Tibial artery (tissue), 4 donors: ENCODE data around the gene PPRC1.

Source experiments
- DNase-seq, 2 donors: peaks; one replicate each; pipeline ENCODE4 v3.0.0-alpha.2; 2019
- H3K27ac ChIP-seq, 2 donors: fragments of 200-600 bp; sonication (generic) in 1 of 2; 1 replicate in 1 of 2; 2 replicates in 1 of 2; pipeline ENCODE4 v1.5.1; 2018 to 2019; ENCODE audit warnings: mild to moderate bottlenecking in 1 of 2
- H3K27me3 ChIP-seq, 2 donors: fragments of 200-600 bp; sonication (generic) in 1 of 2; one replicate each; pipeline versions ENCODE4 v1.5.1 to v1.6.0; 2016 to 2019
- H3K36me3 ChIP-seq, 3 donors: fragments of 200-600 bp; sonication (generic) in 2 of 3; one replicate each; pipeline ENCODE4 v1.5.1; 2016 to 2019; ENCODE audit warnings: mild to moderate bottlenecking in 2 of 3
- H3K4me1 ChIP-seq, 4 donors: fragments of 200-600 bp; sonication (generic) in 2 of 4; 1 replicate in 3 of 4; 2 replicates in 1 of 4; pipeline ENCODE4 v1.5.1; 2016 to 2019
- H3K4me3 ChIP-seq, 2 donors: fragments of 200-600 bp; sonication (generic) in 1 of 2; 1 replicate in 1 of 2; 2 replicates in 1 of 2; pipeline ENCODE4 v1.5.1; 2018 to 2019; ENCODE audit warnings: mild to moderate bottlenecking in 2 of 2
- H3K9me3 ChIP-seq, 3 donors: fragments of 200-600 bp; sonication (generic) in 1 of 3; one replicate each; pipeline ENCODE4 v1.5.1; 2016 to 2019
- intact Hi-C: fragments of 100-400 bp; cut with DNase I; formaldehyde crosslinking; loops from one replicate; pipeline ENCODE4 v1.15.0; 2023; ENCODE audit warnings: low total_unique reads
- TF ChIP-seq, protein P1 (sequence below), 2 experiments: fragments of 200-600 bp in 1 of 2; fragments of 450-650 bp in 1 of 2; IDR thresholded peaks; one replicate each; pipeline ENCODE4 v1.5.1; 2017 to 2019; ENCODE audit warnings: antibody characterized with exemption in 2 of 2, mild to moderate bottlenecking in 1 of 2, moderate library complexity in 1 of 2

PPRC1 gene

DNA sequence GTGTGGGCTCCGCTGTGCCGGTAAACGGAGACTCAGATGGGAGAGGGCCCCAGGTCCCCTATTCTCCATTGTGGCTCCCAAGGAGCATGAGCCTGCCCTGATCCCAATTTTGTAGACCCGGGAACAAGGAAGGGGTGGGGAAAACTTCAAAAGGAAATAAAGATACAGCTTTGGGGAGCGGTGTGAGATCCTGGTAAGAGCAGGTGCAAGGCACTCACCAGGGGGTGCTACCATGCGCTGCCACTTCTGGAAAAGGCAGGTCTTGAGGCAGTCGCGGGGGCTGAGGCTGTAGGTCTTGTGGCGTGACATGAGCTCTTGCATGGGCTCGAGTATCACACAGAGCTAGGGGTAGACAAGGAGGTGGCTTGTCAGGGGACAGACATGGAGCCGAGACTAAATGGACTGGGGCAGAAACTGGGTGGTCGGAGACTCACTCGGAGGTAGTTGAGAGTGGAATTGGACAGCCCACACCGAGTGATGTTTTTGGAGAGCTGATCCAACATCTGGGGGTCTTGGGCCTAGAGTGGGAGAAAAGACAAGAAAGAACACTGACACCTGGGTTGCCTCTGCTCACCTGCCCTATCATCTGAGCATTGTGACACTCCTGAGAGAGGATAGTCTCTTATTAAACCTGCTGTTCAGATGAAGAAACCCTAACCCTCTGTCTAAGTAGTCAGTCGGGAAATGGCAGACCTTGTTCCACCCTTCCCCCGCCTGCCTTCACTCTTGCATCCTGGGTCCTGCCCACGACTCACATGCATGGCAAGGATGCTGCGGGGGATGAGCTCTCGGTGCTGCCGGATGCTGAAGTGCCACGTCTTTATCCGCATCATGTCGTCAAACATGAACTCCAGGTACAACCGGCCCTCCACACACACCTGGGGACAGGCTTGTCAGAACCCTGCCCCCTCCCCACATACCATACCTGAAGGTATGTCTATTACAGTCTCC, 23.4 kb upstream of the PPRC1 start:
- Histone ChIP-seq H3K4me3 (no peak overlapping the region), H3K27ac (no peak overlapping the region), H3K4me1 (peaks cover 0 to 23% (median 17%) of the 10 kb centered on the region in 4 donors), H3K36me3 (peaks cover 45 to 55% (median 49%) of the 10 kb centered on the region in 3 donors), H3K9me3 (no peaks in the 10 kb centered on the region), H3K27me3 (no peaks in the 10 kb centered on the region)
- DNase-seq, result no peak
- intact Hi-C loops, result no loop called here
- TF ChIP-seq, protein P1, sequence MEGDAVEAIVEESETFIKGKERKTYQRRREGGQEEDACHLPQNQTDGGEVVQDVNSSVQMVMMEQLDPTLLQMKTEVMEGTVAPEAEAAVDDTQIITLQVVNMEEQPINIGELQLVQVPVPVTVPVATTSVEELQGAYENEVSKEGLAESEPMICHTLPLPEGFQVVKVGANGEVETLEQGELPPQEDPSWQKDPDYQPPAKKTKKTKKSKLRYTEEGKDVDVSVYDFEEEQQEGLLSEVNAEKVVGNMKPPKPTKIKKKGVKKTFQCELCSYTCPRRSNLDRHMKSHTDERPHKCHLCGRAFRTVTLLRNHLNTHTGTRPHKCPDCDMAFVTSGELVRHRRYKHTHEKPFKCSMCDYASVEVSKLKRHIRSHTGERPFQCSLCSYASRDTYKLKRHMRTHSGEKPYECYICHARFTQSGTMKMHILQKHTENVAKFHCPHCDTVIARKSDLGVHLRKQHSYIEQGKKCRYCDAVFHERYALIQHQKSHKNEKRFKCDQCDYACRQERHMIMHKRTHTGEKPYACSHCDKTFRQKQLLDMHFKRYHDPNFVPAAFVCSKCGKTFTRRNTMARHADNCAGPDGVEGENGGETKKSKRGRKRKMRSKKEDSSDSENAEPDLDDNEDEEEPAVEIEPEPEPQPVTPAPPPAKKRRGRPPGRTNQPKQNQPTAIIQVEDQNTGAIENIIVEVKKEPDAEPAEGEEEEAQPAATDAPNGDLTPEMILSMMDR (IDR thresholded peaks at IDR 0.05), result no peak

DNA sequence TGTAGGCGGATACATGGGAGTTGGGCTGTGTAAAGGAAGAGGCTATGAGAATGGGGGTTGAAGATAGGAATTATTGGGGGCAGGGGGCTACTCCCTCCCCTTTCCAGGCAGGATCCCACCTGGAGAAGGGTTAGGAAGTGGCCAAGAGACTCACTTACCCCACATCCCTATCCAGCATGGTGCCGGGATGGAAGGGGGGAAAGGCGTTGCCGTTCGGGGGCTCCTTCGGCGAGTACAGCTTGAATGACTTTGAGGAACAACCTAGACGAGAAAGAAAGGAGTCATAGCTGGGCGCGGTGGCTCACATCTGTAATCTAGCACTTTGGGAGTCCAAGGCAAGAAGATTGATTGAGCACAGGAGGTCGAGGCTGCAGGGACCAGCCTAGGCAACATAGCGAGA, 21.6 kb upstream of the PPRC1 start:
- intact Hi-C loops, result no loop called here
- TF ChIP-seq, protein P1 (IDR thresholded peaks at IDR 0.05), result no peak
- H3K36me3 ChIP-seq, result peaks cover 45 to 51% (median 49%) of the 10 kb centered on the region in 3 donors
- peaks cover 0 to 37% (median 30%) of the 10 kb centered on the region in 4 donors for H3K4me1 ChIP-seq
- H3K4me3 ChIP-seq, result no peak overlapping the region
- H3K27ac ChIP-seq, result no peak overlapping the region
- H3K9me3 ChIP-seq, result no peaks in the 10 kb centered on the region
- no peaks in the 10 kb centered on the region for H3K27me3 ChIP-seq
- no peak for DNase-seq

DNA sequence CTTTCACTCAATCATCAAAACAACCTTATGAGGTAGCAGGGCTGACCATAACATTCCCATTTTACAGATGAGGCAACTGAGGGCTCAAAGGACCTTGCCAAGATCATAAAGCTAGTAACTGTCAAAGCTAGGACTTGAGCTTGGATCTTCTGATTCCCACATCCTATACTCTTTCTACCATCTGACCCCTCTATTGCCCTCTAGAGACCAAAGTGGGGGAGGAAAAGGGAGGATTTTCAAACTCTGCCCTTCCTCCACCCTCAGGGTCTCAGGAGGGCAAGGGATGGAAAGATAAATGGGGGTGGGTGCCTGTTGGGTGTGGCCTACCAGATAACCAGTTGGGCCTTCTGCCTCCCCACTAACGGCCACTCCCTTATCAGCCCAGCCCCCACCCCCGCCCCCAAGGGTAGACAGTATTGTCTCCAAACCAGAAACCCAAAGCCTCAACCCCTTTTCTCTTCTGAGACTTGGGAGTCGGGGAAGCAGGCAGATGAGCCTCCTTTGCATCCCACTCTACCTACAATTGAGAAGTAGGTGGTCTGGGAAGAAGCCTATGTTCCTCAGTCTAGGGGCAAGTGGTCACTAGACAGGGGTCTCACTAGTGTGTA, 20.5 kb upstream of the PPRC1 start:
- DNase-seq, result no peak
- TF ChIP-seq, protein P1 (IDR thresholded peaks at IDR 0.05), result no peak
- H3K36me3 ChIP-seq, result peaks cover 42 to 43% (median 42%) of the 10 kb centered on the region in 3 donors
- no peak overlapping the region for H3K4me3 ChIP-seq
- intact Hi-C loops, result no loop called here
- no peaks in the 10 kb centered on the region for H3K9me3 ChIP-seq
- no peaks in the 10 kb centered on the region for H3K27me3 ChIP-seq
- H3K27ac ChIP-seq, result no peak overlapping the region
- peaks cover 0 to 48% (median 40%) of the 10 kb centered on the region in 4 donors for H3K4me1 ChIP-seq

DNA sequence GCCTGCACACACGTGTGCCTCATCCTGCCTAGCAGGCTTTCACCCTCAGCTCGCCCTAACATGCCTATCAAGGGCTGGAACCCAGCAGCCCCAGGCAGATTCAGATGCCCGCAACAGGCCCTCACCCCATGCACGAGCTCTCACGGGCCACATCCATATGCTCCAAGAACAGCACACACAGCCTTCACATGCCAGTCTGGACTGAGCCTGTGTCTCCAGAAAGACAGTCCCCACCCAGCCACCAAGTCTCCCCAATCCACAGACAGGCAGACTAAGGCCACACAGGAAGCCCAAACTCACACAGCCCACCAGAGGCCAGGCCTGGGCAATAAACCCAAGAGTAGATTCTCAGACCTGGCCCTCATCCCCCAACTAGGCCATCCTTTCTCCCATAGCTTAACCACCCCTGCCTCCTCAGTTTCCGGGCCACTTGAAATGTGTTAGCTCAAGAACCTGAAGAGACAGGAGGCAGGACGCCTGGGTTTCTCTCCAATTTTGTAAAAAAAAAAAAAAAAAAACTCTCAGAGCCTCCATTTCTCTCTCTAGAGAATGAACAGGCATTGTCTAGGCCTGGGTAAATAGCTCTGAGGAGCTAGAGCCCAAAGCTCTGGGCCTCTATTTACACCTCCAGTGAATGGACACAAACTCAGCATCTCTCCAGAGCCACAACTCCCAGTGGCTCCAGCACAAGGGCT, 19.4 kb upstream of the PPRC1 start:
- intact Hi-C loops, result no loop called here
- Histone ChIP-seq H3K4me3 (peak overlapping the region; percentile 61 to 75), H3K4me1 (peaks cover 0 to 59% (median 51%) of the 10 kb centered on the region in 4 donors), H3K27ac (peak overlapping the region; percentile 82 to 99), H3K36me3 (peaks cover 31 to 32% (median 31%) of the 10 kb centered on the region in 3 donors), H3K27me3 (no peaks in the 10 kb centered on the region), H3K9me3 (no peaks in the 10 kb centered on the region)
- no peak for DNase-seq
- TF ChIP-seq, protein P1 (IDR thresholded peaks at IDR 0.05), result no peak
